Measurements from ENCODE around the gene MSRB1.
A peak's percentile ranks its signal among the peaks of the same experiment; 100 is the strongest.
"Not testable (repeated sequence)": the region's sequence is repeated elsewhere in the genome, so short reads cannot be mapped to it uniquely, and the experiment has no call there.

The MSRB1 gene

GRCh38 chr16:1960665-1961630 is 17.9 kb upstream of the MSRB1 start:
- peaks cover 39 to 63% of the 10 kb centered on the region in 2 donors for H3K4me1 Mint-ChIP-seq
- peaks cover 38 to 57% of the 10 kb centered on the region in 2 donors for H3K36me3 Mint-ChIP-seq
- H3K27ac Mint-ChIP-seq: peak overlapping the region; percentile 99
- ATAC-seq (replicated peaks): peak in 1 of 2 donors; percentile 7
- no peaks in the 10 kb centered on the region for H3K27me3 Mint-ChIP-seq
- peak overlapping the region; percentile 97 for H3K4me3 Mint-ChIP-seq
- H3K9me3 Mint-ChIP-seq: no peaks in the 10 kb centered on the region
- no peak for DNase-seq

DNA sequence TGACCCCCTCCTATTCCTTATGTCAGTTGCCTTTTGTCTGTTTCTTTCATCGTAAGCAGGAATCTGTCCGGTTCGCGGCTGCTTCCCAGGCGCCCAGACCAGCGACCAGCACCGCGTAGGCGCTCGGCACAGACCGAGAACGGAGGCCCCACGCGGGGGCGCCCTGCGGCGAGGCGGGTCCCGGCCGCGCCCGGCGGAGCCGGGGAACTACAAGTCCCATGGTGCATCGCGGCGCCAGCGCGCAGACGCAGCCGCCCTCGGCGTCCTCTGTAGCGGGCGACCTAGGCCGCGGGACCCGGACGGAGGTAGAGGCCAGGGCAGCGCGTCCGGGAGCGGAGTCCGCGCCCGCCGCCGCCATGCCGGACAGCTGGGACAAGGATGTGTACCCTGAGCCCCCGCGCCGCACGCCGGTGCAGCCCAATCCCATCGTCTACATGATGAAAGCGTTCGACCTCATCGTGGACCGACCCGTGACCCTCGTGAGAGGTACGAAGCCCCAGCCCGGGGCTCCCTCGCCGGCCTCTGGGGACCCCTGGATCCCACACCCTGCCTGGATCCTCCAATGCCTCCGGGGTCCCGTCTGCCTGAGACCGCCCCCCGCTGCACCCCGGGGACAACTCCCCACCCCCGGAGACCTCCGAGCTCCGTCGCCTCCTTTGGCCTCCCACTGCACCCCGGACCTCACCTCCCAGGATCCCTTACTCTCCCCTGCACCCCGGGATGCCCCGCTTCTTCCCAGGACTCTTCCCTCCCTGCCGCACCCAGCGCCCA is 16.5 kb upstream of the MSRB1 start, which contains the start of gene NDUFB10:
Gene NDUFB10, plus strand, starts transcription at position 270 of the 771 bp plus-strand sequence. Its CDS starts 87 bp downstream, at position 357.
- no peaks in the 10 kb centered on the region for H3K9me3 Mint-ChIP-seq

GRCh38 chr16:1958715-1959268 is 15.8 kb upstream of the MSRB1 start:
- no peak for DNase-seq
- ATAC-seq (replicated peaks): peak in 1 of 2 donors; percentile 1
- H3K27ac Mint-ChIP-seq: peak overlapping the region; percentile 99
- no peaks in the 10 kb centered on the region for H3K9me3 Mint-ChIP-seq
- H3K36me3 Mint-ChIP-seq: peaks cover 25 to 38% of the 10 kb centered on the region in 2 donors
- H3K4me1 Mint-ChIP-seq: peaks cover 34 to 47% of the 10 kb centered on the region in 2 donors
- H3K27me3 Mint-ChIP-seq: no peaks in the 10 kb centered on the region
- peak overlapping the region; percentile 97 for H3K4me3 Mint-ChIP-seq

More for the DNA sequence above, 16.5 kb upstream of the MSRB1 start, which contains the start of gene NDUFB10:
- peak within 1 kb of the TSS; percentile 97 for H3K4me3 Mint-ChIP-seq
- ATAC-seq (replicated peaks): peak; percentile 78 to 87
- peak within 1 kb of the TSS; percentile 99 for H3K27ac Mint-ChIP-seq
- H3K27me3 Mint-ChIP-seq: no peaks in the 10 kb centered on the region
- H3K36me3 Mint-ChIP-seq: peaks cover 30 to 44% of the 10 kb centered on the region in 2 donors
- peaks cover 36 to 53% of the 10 kb centered on the region in 2 donors for H3K4me1 Mint-ChIP-seq
- DNase-seq: peak; percentile 89

- not testable (repeated sequence) for H3K27ac Mint-ChIP-seq; H3K27me3 Mint-ChIP-seq; ATAC-seq (replicated peaks); H3K9me3 Mint-ChIP-seq; DNase-seq; H3K4me3 Mint-ChIP-seq
- Mint-ChIP-seq H3K36me3 (peaks cover 18 to 31% of the 10 kb centered on the region in 2 donors), H3K4me1 (peaks cover 27 to 40% of the 10 kb centered on the region in 2 donors)
Measured at GRCh38 chr16:1958143-1958491, 15.1 kb upstream of the MSRB1 start.

- H3K27me3 Mint-ChIP-seq; ATAC-seq (replicated peaks); H3K4me3 Mint-ChIP-seq: not testable (repeated sequence)
Measured at GRCh38 chr16:1957434-1958142, 14.6 kb upstream of the MSRB1 start.

DNA sequence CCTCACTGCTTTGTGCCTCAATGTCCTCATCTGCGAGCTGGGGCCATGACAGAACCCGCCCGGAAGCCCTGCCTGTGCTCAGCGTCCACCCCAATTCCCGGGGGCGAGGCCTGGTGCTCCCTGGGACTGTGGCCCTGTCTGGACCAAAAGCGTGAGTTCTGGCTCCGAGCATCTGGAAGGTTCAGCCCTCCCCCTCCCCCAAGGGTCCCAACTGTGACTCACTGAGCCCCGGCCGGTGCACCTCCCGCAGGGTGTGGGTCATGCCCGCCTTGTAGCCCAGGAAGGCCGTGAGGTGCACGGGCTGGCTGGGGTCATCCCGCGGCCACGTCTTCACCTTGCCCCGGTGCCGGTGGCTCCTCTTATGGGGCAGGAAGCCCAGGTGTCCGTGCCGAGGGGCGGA is 10.7 kb upstream of the MSRB1 start:
- no peak overlapping the region for H3K4me3 Mint-ChIP-seq
- no peaks in the 10 kb centered on the region for H3K36me3 Mint-ChIP-seq
- no peaks in the 10 kb centered on the region for H3K9me3 Mint-ChIP-seq
- H3K27ac Mint-ChIP-seq: no peak overlapping the region
- DNase-seq (no peak), ATAC-seq (replicated peaks) (no peak)
- peaks cover 4 to 5% of the 10 kb centered on the region in 2 donors for H3K27me3 Mint-ChIP-seq
- peaks cover 0 to 1% of the 10 kb centered on the region in 2 donors for H3K4me1 Mint-ChIP-seq

More at GRCh38 chr16:1957434-1958142, 14.6 kb upstream of the MSRB1 start:
- not testable (repeated sequence) for DNase-seq, H3K27ac Mint-ChIP-seq, H3K9me3 Mint-ChIP-seq
- H3K4me1 Mint-ChIP-seq: peaks cover 22 to 35% of the 10 kb centered on the region in 2 donors
- peaks cover 13 to 26% of the 10 kb centered on the region in 2 donors for H3K36me3 Mint-ChIP-seq

DNA sequence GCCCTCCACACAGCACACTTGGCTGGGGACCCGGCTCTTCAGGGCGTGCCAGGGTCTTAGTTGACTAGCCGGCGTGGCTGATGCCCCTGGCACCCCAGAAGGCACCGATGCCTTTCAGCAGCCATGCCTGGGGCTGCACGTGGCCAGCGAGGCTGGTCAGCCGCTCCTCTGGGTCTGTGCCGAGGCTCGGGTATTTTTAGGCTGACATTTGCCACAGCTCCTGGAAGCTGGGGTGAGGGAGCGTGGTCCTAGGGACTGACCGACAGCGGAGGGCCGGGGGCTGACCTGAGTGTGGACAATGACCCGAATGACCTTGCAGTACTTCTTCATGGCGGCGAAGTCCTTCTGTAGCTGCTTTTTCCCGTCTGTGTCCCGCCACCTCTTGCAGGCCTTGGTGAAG is 7.6 kb upstream of the MSRB1 start:
- no peak overlapping the region for H3K27ac Mint-ChIP-seq
- no peak overlapping the region for H3K4me3 Mint-ChIP-seq

GRCh38 chr16:1950047-1950446 is 7.0 kb upstream of the MSRB1 start:
- ATAC-seq (replicated peaks) (no peak), DNase-seq (no peak)
- no peak overlapping the region for H3K4me3 Mint-ChIP-seq
- no peak overlapping the region for H3K27ac Mint-ChIP-seq
- peaks cover 0 to 2% of the 10 kb centered on the region in 2 donors for H3K4me1 Mint-ChIP-seq
- peaks cover 4 to 5% of the 10 kb centered on the region in 2 donors for H3K27me3 Mint-ChIP-seq
- H3K9me3 Mint-ChIP-seq: no peaks in the 10 kb centered on the region
- no peaks in the 10 kb centered on the region for H3K36me3 Mint-ChIP-seq

More for the DNA sequence above, 7.6 kb upstream of the MSRB1 start:
- Mint-ChIP-seq H3K9me3 (no peaks in the 10 kb centered on the region), H3K36me3 (no peaks in the 10 kb centered on the region), H3K4me1 (peaks cover 0 to 2% of the 10 kb centered on the region in 2 donors), H3K27me3 (peaks cover 4 to 5% of the 10 kb centered on the region in 2 donors)
- ATAC-seq (replicated peaks): no peak
- DNase-seq: no peak

DNA sequence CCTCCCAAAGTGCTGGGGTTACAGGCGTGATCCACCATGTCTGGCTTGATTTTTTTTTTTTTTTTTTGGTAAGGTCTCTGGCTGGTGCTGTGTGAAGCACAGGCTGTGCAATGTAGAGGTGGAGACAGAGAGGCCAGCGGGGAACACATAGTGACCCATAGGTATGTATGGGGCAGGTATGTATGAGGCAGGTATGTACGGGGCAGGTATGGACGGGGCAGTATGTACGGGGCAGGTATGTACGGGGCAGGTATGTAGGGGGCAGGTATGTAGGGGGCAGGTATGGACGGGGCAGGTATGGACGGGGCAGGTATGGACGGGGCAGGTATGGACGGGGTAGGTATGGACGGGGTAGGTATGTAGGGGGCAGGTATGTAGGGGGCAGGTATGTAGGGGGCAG is 6.5 kb upstream of the MSRB1 start:
- Mint-ChIP-seq H3K27ac (no peak overlapping the region), H3K4me3 (no peak overlapping the region)

DNA sequence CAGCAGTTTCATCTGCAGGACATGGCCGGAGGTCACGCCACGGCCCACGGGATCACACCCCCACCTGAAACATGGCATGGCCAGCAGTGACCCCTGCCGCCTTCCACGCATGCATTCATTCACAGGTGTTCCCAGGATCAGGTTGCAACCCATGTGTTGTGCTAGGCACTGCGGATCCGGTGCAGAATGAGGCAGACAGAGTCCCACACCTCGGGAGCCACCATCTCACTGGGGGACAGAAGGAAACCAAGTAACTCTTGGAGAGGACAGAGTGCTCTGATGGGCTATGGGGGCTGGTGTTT is 4.3 kb upstream of the MSRB1 start:
- H3K4me3 Mint-ChIP-seq: no peak overlapping the region
- H3K9me3 Mint-ChIP-seq: no peaks in the 10 kb centered on the region
- DNase-seq: no peak
- no peaks in the 10 kb centered on the region for H3K36me3 Mint-ChIP-seq
- peaks cover 0 to 4% of the 10 kb centered on the region in 2 donors for H3K27me3 Mint-ChIP-seq
- H3K4me1 Mint-ChIP-seq: peaks cover 5 to 7% of the 10 kb centered on the region in 2 donors
- ATAC-seq (replicated peaks): no peak
- H3K27ac Mint-ChIP-seq: no peak overlapping the region

More for the DNA sequence above, 6.5 kb upstream of the MSRB1 start:
- ATAC-seq (replicated peaks) (no peak), DNase-seq (no peak)
- Mint-ChIP-seq H3K27me3 (peaks cover 4 to 5% of the 10 kb centered on the region in 2 donors), H3K9me3 (no peaks in the 10 kb centered on the region), H3K36me3 (no peaks in the 10 kb centered on the region), H3K4me1 (peaks cover 0 to 2% of the 10 kb centered on the region in 2 donors)

GRCh38 chr16:1946495-1947368 is 3.7 kb upstream of the MSRB1 start:
- DNase-seq: no peak
- Mint-ChIP-seq H3K36me3 (no peaks in the 10 kb centered on the region), H3K4me1 (peaks cover 10 to 13% of the 10 kb centered on the region in 2 donors), H3K27ac (no peak overlapping the region), H3K4me3 (no peak overlapping the region), H3K9me3 (no peaks in the 10 kb centered on the region), H3K27me3 (peaks cover 0 to 4% of the 10 kb centered on the region in 2 donors)
- ATAC-seq (replicated peaks): no peak

GRCh38 chr16:1945559-1946391 is 2.8 kb upstream of the MSRB1 start:
- no peaks in the 10 kb centered on the region for H3K9me3 Mint-ChIP-seq
- no peak overlapping the region for H3K4me3 Mint-ChIP-seq
- no peak overlapping the region for H3K27ac Mint-ChIP-seq
- H3K4me1 Mint-ChIP-seq: peaks cover 14 to 23% of the 10 kb centered on the region in 2 donors
- no peaks in the 10 kb centered on the region for H3K36me3 Mint-ChIP-seq
- H3K27me3 Mint-ChIP-seq: no peaks in the 10 kb centered on the region
- ATAC-seq (replicated peaks) (no peak), DNase-seq (no peak)

Measured in stimulated activated naive B cell treated with anti-CD40 and anti-IgM and Interleukin-4, amounts not matched to agents 10 μg/mL and 1 μg/mL and 100 μg/mL, for 72 hours (primary cell).